Activated CD8-positive, alpha-beta memory T cell treated with anti-CD3 and anti-CD28 coated beads for 4 hours (primary cell): Measurements from ENCODE around the gene KANSL3.
"Not testable (repeated sequence)": the region's sequence is repeated elsewhere in the genome, so short reads cannot be mapped to it uniquely, and the experiment has no call there.

Experiments used
- DNase-seq, 2 donors: peaks; one replicate each; pipeline ENCODE4 v3.0.0-alpha.2; 2020; ENCODE audit warnings: low read depth in 2 of 2

The KANSL3 gene

GRCh38 chr2:96558485-96558884 lies 79.6 kb downstream of the KANSL3 start:
- DNase-seq, result no peak

GRCh38 chr2:96558061-96558460 lies 80.1 kb downstream of the KANSL3 start:
- no peak for DNase-seq

GRCh38 chr2:96557421-96557820 lies 80.7 kb downstream of the KANSL3 start:
- DNase-seq, result not testable (repeated sequence)

- peak in 1 of 2 donors; percentile 39 for DNase-seq
These were observed 81.4 kb downstream of the KANSL3 start for GRCh38 chr2:96556441-96557330.

- DNase-seq, result no peak
These were observed 82.9 kb downstream of the KANSL3 start for GRCh38 chr2:96555146-96555610.

- DNase-seq, result peak; percentile 36 to 37
These were observed 83.6 kb downstream of the KANSL3 start for GRCh38 chr2:96554293-96555145.

GRCh38 chr2:96553957-96554292 lies 84.2 kb downstream of the KANSL3 start:
- not testable (repeated sequence) for DNase-seq

GRCh38 chr2:96553176-96553956 lies 84.7 kb downstream of the KANSL3 start:
- no peak for DNase-seq

GRCh38 chr2:96552315-96553175 lies 85.6 kb downstream of the KANSL3 start:
- no peak for DNase-seq

- DNase-seq, result no peak
These were observed 86.4 kb downstream of the KANSL3 start for GRCh38 chr2:96551605-96552314.

GRCh38 chr2:96550787-96551604 lies 87.1 kb downstream of the KANSL3 start:
- no peak for DNase-seq

GRCh38 chr2:96549967-96550786 lies 87.9 kb downstream of the KANSL3 start:
- no peak for DNase-seq

GRCh38 chr2:96549466-96549785 lies 88.7 kb downstream of the KANSL3 start:
- no peak for DNase-seq

GRCh38 chr2:96548558-96549465 lies 89.3 kb downstream of the KANSL3 start:
- DNase-seq, result no peak

- DNase-seq, result no peak
These were observed 90.4 kb downstream of the KANSL3 start for GRCh38 chr2:96547731-96548171.

- no peak for DNase-seq
These were observed 90.9 kb downstream of the KANSL3 start for GRCh38 chr2:96547203-96547641.

- DNase-seq, result no peak
These were observed 91.3 kb downstream of the KANSL3 start for GRCh38 chr2:96546797-96547196.
